Esophagus muscularis mucosa (tissue), 4 donors: Measurements from ENCODE around the gene CORO6. TPM values are rescaled to one million over a fixed set of nuclear protein-coding genes. Genes with fewer than 3 reads are reported as not detected.
A peak's percentile ranks its signal among the peaks of the same experiment; 100 is the strongest.

Source experiments
- DNase-seq: peaks from one replicate; pipeline ENCODE4 v3.0.0-alpha.2; 2017; ENCODE audit errors: extremely low spot score
- H3K27ac ChIP-seq, 4 donors: fragments of 200-600 bp; sonication (generic); replicated peaks in 1 of 4; 1 replicate in 3 of 4; 2 replicates in 1 of 4; pipeline ENCODE4 v1.5.1; 2016 to 2019; ENCODE audit warnings: mild to moderate bottlenecking in 1 of 4
- H3K27me3 ChIP-seq, 4 donors: fragments of 200-600 bp; sonication (generic); one replicate each; pipeline versions ENCODE4 v1.5.1 to v1.6.0; 2016 to 2019
- H3K36me3 ChIP-seq, 4 donors: fragments of 200-600 bp; sonication (generic); one replicate each; pipeline ENCODE4 v1.5.1; 2016 to 2019
- H3K4me1 ChIP-seq, 4 donors: fragments of 200-600 bp; sonication (generic); one replicate each; pipeline ENCODE4 v1.5.1; 2016 to 2019
- H3K4me3 ChIP-seq, 4 donors: fragments of 200-600 bp; sonication (generic); 1 replicate in 2 of 4; 2 replicates in 2 of 4; pipeline ENCODE4 v1.5.1; 2016 to 2019; ENCODE audit warnings: mild to moderate bottlenecking in 4 of 4, moderate library complexity in 1 of 4
- H3K9me3 ChIP-seq, 4 donors: fragments of 200-600 bp; sonication (generic); 1 replicate in 3 of 4; 2 replicates in 1 of 4; pipeline ENCODE4 v1.5.1; 2016 to 2019
- EP300 ChIP-seq: sonication (generic); formaldehyde crosslinking; IDR thresholded peaks from one replicate; pipeline ENCODE4 v1.6.1; 2017; ENCODE audit warnings: antibody characterized with exemption
- POLR2A ChIP-seq: fragments of 450-650 bp; IDR thresholded peaks from one replicate; pipeline ENCODE4 v1.6.1; 2017; ENCODE audit warnings: antibody characterized with exemption, moderate library complexity, mild to moderate bottlenecking, low read depth
- POLR2AphosphoS5 ChIP-seq, 2 donors: sonication (generic); formaldehyde crosslinking; IDR thresholded peaks; one replicate each; pipeline ENCODE4 v1.6.1; 2017; ENCODE audit warnings: antibody characterized with exemption in 2 of 2
- WGBS: methylation state at CpG from one replicate; pipeline ENCODE4 v1.1.5; 2018; 5-methylcytosine and 5-hydroxymethylcytosine counted together
- intact Hi-C: fragments of 100-400 bp; cut with DNase I; formaldehyde crosslinking; loops from one replicate; pipeline ENCODE4 v1.15.1; 2023
- total RNA-seq, 4 donors: library from RNA; depleted of rRNA; stranded (reverse); fragments of >200 nt; gene quantifications; one replicate each; pipeline versions ENCODE4 v1.1.0 to v1.2.1, GENCODE V29; 2016
- TF ChIP-seq, protein P1 (sequence below), 3 experiments: fragments of 200-600 bp in 2 of 3; fragments of 450-650 bp in 1 of 3; sonication (generic) in 2 of 3; IDR thresholded peaks; one replicate each; pipeline ENCODE4 v1.5.1; 2017 to 2019; ENCODE audit warnings: antibody characterized with exemption in 3 of 3, mild to moderate bottlenecking in 2 of 3, moderate library complexity in 1 of 3

The CORO6 gene
- total RNA-seq, 4 donors from 2014 or later = 43.7 to 67.7 (median 46.9) TPM

DNA sequence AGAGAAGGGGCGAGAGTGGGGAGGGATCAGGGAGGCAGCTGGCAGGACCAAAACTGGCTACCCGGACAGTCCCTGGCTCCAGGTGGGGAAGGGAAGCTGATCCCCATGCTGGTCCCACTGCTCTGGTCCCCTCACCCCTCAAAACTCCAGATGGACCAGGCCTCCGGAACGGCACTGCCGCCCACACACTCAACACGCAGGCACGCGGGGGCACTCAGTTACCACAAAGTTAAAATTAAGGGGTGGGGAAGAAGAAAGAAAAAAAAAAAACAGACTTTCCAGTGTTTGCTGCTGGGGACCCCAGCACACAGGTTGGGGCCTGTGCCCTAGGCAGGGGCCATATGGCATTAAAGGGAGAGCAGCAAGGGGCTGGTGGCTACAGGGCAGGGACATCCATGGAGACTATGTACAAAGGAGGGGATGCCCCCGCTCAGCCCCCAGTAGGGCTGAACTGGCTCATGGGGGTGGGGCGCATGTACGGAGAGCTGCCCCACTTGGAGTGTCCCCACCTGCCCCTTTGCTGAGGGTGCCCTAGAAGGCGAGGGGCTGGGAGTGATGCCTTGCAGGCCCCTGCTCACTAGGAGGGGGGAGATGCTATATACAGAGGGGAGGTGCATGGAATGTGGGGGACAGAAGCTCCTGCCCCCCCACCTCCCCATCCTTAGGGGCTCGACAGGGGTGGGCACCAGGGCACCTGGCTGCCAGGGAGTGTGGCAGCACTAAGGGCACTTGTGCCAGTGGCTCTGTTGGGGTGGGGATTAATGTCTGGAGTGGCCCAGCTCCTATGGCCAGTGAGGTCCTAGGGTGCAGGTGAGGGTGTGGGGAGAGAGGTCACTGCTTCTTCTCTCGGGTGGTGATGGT, 48.6 kb downstream of the CORO6 start:
- DNase-seq = no peak
- TF ChIP-seq POLR2A = no peak
- no peak for TF ChIP-seq POLR2AphosphoS5 (IDR thresholded peaks at IDR 0.05)
- TF ChIP-seq, protein P1, sequence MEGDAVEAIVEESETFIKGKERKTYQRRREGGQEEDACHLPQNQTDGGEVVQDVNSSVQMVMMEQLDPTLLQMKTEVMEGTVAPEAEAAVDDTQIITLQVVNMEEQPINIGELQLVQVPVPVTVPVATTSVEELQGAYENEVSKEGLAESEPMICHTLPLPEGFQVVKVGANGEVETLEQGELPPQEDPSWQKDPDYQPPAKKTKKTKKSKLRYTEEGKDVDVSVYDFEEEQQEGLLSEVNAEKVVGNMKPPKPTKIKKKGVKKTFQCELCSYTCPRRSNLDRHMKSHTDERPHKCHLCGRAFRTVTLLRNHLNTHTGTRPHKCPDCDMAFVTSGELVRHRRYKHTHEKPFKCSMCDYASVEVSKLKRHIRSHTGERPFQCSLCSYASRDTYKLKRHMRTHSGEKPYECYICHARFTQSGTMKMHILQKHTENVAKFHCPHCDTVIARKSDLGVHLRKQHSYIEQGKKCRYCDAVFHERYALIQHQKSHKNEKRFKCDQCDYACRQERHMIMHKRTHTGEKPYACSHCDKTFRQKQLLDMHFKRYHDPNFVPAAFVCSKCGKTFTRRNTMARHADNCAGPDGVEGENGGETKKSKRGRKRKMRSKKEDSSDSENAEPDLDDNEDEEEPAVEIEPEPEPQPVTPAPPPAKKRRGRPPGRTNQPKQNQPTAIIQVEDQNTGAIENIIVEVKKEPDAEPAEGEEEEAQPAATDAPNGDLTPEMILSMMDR (IDR thresholded peaks at IDR 0.05) = no peak
- no peak for TF ChIP-seq EP300
- WGBS = 90% methylated on average over 14 of the region's 14 CpGs
- peaks cover 29 to 59% (median 55%) of the 10 kb centered on the region in 4 donors for H3K4me1 ChIP-seq
- peaks cover 35 to 74% (median 56%) of the 10 kb centered on the region in 4 donors for H3K36me3 ChIP-seq
- H3K4me3 ChIP-seq = no peak overlapping the region
- H3K27me3 ChIP-seq = no peaks in the 10 kb centered on the region
- intact Hi-C loops = no loop called here
- H3K9me3 ChIP-seq = no peaks in the 10 kb centered on the region
- H3K27ac ChIP-seq = no peak overlapping the region

DNA sequence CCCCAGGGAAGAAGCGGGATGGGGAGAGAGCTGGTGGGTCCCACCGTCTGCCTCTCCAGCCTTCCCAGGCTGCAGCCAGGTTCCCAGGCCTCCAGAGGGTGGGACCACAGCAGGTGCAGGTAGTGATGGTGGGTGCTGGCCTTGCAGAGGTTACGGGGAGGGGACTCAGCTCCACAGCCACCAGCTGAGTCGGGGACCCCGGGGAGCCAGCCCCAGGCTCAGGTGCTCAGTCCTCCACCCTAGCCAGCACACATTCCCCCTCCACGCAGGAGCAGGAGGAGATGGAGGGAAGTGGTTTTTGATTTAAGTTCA, 49.2 kb downstream of the CORO6 start:
- Histone ChIP-seq H3K36me3 (peaks cover 35 to 69% (median 50%) of the 10 kb centered on the region in 4 donors), H3K4me3 (no peak overlapping the region), H3K27ac (no peak overlapping the region), H3K9me3 (no peaks in the 10 kb centered on the region), H3K4me1 (peaks cover 32 to 63% (median 58%) of the 10 kb centered on the region in 4 donors), H3K27me3 (no peaks in the 10 kb centered on the region)
- 82% methylated on average over 4 of the region's 6 CpGs for WGBS
- intact Hi-C loops = no loop called here
- no peak for DNase-seq
- TF ChIP-seq POLR2AphosphoS5 (IDR thresholded peaks at IDR 0.05) (no peak), EP300 (no peak), POLR2A (no peak)
- TF ChIP-seq, protein P1 (IDR thresholded peaks at IDR 0.05) = no peak

DNA sequence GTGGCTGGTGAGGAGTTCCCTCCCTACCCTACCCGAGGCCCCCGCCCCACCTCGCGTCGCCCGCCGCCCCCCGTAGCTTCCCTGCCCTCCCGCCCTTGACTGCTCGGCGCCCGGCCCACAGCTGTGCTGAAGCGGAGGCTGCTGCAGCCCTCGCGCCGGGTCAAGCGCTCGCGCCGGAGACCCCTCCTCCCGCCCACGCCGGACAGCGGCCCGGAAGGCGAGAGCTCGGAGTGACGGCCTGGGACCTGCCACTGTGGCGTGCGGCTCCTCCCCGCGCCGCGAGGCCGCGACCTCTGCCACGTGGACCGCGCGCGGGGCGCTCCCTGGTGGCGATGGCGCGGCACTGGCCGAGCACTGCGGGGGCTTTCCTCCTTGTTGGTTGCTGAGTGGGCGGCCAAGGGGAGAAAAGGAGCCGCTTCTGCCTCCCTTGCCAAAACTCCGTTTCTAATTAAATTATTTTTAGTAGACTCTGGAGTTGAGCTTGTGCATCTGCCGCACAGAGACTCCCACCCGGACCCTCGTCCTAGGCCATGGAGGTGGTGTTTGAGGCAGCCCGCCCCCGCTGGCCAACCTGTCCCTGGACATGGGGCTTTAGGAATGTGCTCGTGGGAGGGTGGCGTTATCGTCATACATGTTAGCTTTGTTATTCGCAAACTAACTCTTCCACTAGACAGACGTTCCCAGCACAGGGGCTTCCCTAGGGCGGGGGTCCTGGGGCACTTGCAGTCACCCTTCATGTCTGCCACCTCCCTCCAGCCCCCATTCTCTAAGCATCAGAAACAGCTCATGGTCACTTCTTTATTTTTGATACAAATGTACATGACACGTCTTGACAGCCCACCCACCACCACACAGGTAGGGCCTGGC, 49.8 kb downstream of the CORO6 start:
- intact Hi-C loops = no loop called here
- Histone ChIP-seq H3K4me3 (peak overlapping the region; percentile 48 to 59 (median 50)), H3K27me3 (no peaks in the 10 kb centered on the region), H3K9me3 (no peaks in the 10 kb centered on the region), H3K27ac (peak overlapping the region; percentile 57 to 66 (median 63)), H3K36me3 (peaks cover 35 to 63% (median 45%) of the 10 kb centered on the region in 4 donors), H3K4me1 (peaks cover 30 to 57% (median 53%) of the 10 kb centered on the region in 4 donors)
- TF ChIP-seq, protein P1 (IDR thresholded peaks at IDR 0.05) = peak; percentile 80 to 90 (median 84)
- no peak for TF ChIP-seq EP300
- TF ChIP-seq POLR2AphosphoS5 (IDR thresholded peaks at IDR 0.05) = peak; percentile 23 to 38
- 20% methylated on average over 34 of the region's 62 CpGs for WGBS
- no peak for DNase-seq

DNA sequence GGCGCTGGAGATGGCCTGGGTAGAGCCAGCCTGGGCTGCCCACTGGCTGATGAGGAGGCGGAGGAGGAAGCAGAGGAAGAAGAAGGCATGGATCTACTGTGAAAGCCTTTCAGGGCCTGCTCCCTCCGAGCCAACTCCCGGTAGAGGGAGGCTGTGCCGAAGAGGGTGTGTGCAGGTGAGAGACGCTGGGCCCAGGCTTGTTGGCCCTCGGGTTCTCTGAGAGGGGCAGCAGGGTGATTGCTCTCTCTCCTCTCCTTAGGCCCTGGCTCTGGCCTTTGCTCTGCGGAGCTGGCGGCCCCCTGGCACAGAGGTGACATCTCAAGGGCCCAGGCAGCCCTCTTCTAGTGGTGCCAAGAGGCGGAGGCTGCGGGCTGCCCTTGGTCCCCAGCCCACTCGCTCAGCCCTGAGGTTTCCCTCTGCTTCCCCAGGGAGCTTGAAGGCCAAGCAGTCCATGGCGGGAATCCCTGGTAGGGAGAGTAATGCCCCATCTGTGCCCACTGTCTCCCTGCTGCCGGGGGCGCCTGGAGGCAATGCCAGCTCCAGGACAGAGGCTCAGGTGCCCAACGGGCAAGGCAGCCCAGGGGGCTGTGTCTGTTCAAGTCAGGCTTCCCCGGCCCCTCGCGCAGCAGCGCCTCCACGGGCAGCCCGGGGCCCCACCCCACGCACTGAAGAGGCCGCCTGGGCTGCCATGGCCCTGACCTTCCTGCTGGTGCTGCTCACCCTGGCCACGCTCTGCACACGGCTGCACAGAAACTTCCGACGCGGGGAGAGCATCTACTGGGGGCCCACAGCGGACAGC, 50.6 kb downstream of the CORO6 start:
- Histone ChIP-seq H3K27me3 (no peaks in the 10 kb centered on the region), H3K4me3 (peak overlapping the region; percentile 48 to 59 (median 50)), H3K27ac (peak overlapping the region; percentile 57 to 66 (median 63)), H3K9me3 (no peaks in the 10 kb centered on the region), H3K4me1 (peaks cover 26 to 56% (median 47%) of the 10 kb centered on the region in 4 donors), H3K36me3 (peaks cover 31 to 54% (median 36%) of the 10 kb centered on the region in 4 donors)
- intact Hi-C loops = no loop called here
- TF ChIP-seq POLR2AphosphoS5 (IDR thresholded peaks at IDR 0.05) (no peak), POLR2A (no peak), EP300 (no peak)
- TF ChIP-seq, protein P1 (IDR thresholded peaks at IDR 0.05) = no peak
- DNase-seq = no peak
- WGBS = 84% methylated on average over 7 of the region's 30 CpGs
